ENCODE measurements around the gene HDDC3.
A peak's percentile ranks its signal among the peaks of the same experiment; 100 is the strongest.
"Not testable (repeated sequence)": the region's sequence is repeated elsewhere in the genome, so short reads cannot be mapped to it uniquely, and the experiment has no call there.

Gene HDDC3

GRCh38 chr15:90907838-90908507 is 24.4 kb downstream of the HDDC3 start:
- DNase-seq = no peak

GRCh38 chr15:90907051-90907660 is 25.2 kb downstream of the HDDC3 start:
- DNase-seq = no peak

GRCh38 chr15:90906181-90906849 is 26.0 kb downstream of the HDDC3 start:
- no peak for DNase-seq

GRCh38 chr15:90905306-90906180 is 26.8 kb downstream of the HDDC3 start:
- no peak for DNase-seq

- no peak for DNase-seq
These were observed 27.6 kb downstream of the HDDC3 start for GRCh38 chr15:90904746-90905145.

- no peak for DNase-seq
These were observed 28.4 kb downstream of the HDDC3 start for GRCh38 chr15:90903733-90904536.

GRCh38 chr15:90902840-90903732 is 29.3 kb downstream of the HDDC3 start, which contains the start of gene MAN2A2:
Gene MAN2A2, plus strand, starts transcription at chr15:90903302. Its CDS starts 906 bp downstream, at chr15:90904208.
- peak; percentile 45 for DNase-seq

GRCh38 chr15:90902040-90902839 is 30.1 kb downstream of the HDDC3 start:
- peak; percentile 61 for DNase-seq

GRCh38 chr15:90901175-90902039 is 30.9 kb downstream of the HDDC3 start:
- DNase-seq = no peak

- not testable (repeated sequence) for DNase-seq
These were observed 35.2 kb downstream of the HDDC3 start for GRCh38 chr15:90897131-90897655.

- DNase-seq = no peak
These were observed 36.7 kb downstream of the HDDC3 start for GRCh38 chr15:90895571-90896117.

- DNase-seq = no peak
These were observed 38.9 kb downstream of the HDDC3 start for GRCh38 chr15:90893175-90894090.

- no peak for DNase-seq
These were observed 39.7 kb downstream of the HDDC3 start for GRCh38 chr15:90892498-90893174.

GRCh38 chr15:90892023-90892422 is 40.3 kb downstream of the HDDC3 start:
- no peak for DNase-seq

- DNase-seq = no peak
These were observed 40.9 kb downstream of the HDDC3 start for GRCh38 chr15:90891346-90891949.

GRCh38 chr15:90890839-90891238 is 41.5 kb downstream of the HDDC3 start:
- DNase-seq = no peak
